Astrocyte of the cerebellum (primary cell): Measurements from ENCODE around the gene CSMD2.

Experiments used
- DNase-seq: peaks from one replicate; pipeline ENCODE4 v3.0.0-alpha.2; 2011; ENCODE audit warnings: low read depth
- H3K4me3 ChIP-seq: 2 replicates; pipeline ENCODE4 v1.5.1; 2011; ENCODE audit warnings: mild to moderate bottlenecking, low read depth, low read length, moderate library complexity
- in situ Hi-C: cut with HindIII; loops from 2 replicates; pipeline ENCODE4 v1.10.0; 2017; ENCODE audit warnings: low sequenced_read_pairs
- TF ChIP-seq, protein P1 (sequence below): IDR thresholded peaks from 2 replicates; pipeline ENCODE4 v1.5.1; 2012; ENCODE audit warnings: low read length, low read depth, moderate library complexity, mild to moderate bottlenecking; ENCODE audit errors: missing control alignments

The CSMD2 gene

DNA sequence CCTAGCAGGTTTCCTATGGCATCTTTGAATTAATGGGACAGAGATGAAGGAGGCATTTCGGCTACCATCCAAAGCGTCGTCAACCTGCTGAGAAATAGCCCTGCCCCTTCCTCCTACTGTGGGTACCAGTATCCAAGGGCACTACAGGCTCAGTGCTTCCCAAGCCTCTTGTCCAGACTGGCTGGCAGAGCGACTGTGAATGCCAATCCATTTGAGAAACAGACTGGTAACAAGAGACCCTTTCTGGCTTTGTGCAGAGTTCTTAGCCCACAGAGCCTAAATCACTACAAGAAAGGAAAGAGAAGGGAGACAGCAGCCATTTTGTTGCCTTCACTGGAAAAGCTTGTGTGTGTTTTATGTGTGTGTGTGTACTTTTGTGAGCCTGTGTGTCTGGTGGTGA is 185.7 kb downstream of the CSMD2 start:
- in situ Hi-C loops, result no loop called here
- DNase-seq, result no peak
- TF ChIP-seq, protein P1, sequence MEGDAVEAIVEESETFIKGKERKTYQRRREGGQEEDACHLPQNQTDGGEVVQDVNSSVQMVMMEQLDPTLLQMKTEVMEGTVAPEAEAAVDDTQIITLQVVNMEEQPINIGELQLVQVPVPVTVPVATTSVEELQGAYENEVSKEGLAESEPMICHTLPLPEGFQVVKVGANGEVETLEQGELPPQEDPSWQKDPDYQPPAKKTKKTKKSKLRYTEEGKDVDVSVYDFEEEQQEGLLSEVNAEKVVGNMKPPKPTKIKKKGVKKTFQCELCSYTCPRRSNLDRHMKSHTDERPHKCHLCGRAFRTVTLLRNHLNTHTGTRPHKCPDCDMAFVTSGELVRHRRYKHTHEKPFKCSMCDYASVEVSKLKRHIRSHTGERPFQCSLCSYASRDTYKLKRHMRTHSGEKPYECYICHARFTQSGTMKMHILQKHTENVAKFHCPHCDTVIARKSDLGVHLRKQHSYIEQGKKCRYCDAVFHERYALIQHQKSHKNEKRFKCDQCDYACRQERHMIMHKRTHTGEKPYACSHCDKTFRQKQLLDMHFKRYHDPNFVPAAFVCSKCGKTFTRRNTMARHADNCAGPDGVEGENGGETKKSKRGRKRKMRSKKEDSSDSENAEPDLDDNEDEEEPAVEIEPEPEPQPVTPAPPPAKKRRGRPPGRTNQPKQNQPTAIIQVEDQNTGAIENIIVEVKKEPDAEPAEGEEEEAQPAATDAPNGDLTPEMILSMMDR, result no peak
- H3K4me3 ChIP-seq, result no peak overlapping the region

DNA sequence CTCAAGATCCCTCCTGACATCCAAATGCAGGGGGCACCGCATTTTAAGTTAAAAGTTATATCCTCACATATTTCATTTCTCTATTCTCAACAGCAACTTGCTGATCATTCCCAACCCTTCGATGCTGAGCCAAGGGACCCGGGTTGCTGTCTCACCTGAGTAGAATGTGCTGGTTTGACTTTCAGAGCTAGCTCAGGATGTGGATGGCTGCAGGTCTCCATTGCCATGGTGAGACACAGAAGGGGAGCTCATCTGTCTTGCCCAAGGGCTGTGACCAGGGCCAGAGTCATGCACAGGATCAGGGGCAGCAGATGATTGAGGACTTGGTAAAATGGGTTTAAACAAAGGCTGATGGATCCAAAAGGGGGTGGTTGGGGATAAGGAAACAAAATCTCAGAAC is 189.1 kb downstream of the CSMD2 start:
- no peak overlapping the region for H3K4me3 ChIP-seq
- no peak for DNase-seq
- TF ChIP-seq, protein P1, result no peak
- in situ Hi-C loops, result no loop called here

DNA sequence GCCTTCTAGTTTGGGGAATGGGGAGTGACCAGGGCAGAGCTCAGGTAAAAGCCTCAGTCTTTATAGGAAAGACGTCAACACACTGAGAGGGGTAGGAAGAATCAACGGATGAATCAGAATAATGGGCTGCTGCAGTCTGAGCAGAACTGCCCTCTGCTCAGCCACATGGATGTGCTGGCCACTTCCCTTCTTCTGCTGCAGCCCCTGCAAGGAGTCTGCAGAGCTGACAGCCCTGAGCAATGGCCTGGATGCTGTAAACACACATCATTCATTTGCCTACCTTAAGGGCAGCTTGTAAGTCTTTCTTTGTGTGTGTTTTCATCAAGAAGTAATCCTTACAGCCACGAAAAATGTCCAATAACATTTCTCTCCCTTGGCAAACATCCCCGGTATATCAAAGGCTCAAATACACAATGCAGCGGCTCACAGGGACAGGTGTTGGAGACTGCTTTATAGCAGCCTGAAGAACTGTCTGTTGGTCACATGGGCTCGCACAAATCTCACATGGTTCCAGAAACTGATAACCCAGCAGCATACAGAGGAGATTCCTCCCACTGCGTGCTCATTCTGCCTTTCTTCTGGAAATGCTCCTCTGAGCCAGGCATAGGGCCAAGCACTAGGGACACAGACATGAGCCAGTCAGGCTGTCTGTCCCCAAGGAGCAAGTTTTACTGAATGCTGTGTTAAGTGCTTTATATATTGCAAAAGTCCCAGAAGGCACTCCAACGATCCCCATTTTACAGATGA is 191.1 kb downstream of the CSMD2 start:
- H3K4me3 ChIP-seq, result no peak overlapping the region
- in situ Hi-C loops, result no loop called here
- TF ChIP-seq, protein P1, result no peak
- DNase-seq, result no peak

DNA sequence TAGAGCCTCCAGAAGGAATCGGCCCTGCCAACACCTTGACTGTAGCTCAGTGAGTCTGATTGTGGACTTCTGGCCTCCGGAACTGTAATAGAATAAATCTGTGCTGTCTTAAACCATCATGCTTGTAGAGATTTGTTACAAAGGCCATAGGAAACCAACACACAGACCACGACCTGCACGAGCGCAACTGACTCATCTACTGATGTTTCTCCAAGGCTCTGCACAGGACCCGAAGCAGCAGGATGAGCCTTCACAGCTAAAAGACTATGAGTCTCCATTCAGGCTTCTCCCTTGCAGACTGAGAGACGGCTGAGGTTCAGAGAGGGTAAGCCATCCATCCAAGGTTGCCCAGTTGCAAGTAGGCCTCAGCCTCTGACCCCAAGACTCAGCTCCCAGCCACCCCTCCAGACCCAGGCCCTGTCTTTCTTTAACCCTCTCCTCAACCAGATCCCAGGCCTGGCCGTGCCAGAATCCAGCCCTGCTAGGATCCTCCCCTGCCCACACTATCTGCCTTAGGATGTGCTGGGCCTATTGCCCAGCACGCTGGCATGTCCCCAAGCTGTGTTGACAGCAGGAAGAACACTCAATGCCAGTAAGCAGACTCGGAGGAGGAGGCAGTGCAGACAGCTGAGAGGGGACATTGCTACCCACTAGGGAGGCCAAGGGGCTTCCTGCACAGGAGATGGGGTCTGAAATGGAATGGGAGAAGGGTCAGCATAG is 192.2 kb downstream of the CSMD2 start:
- no peak overlapping the region for H3K4me3 ChIP-seq
- no peak for DNase-seq
- TF ChIP-seq, protein P1, result no peak
- in situ Hi-C loops, result no loop called here

DNA sequence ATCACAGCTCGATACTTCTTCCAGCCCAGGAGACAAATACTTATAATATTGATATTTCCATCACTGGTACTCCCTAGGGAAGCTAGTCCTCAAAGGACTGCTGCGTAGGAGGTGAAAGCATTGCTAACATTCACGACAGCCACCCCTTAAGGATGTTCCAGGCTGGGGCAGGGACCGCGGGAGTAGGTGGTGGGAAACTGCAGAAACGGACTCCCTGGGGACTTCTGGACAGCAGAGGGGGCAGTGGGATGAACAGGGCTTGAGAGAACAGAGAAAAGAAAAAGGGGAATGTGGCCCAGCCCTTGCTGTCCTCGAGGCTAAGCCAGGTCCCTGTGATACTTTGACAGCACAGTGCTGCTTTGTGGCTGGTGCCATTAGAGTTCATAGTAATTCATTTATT is 193.1 kb downstream of the CSMD2 start:
- TF ChIP-seq, protein P1, result no peak
- no peak for DNase-seq
- no peak overlapping the region for H3K4me3 ChIP-seq
- in situ Hi-C loops, result no loop called here

DNA sequence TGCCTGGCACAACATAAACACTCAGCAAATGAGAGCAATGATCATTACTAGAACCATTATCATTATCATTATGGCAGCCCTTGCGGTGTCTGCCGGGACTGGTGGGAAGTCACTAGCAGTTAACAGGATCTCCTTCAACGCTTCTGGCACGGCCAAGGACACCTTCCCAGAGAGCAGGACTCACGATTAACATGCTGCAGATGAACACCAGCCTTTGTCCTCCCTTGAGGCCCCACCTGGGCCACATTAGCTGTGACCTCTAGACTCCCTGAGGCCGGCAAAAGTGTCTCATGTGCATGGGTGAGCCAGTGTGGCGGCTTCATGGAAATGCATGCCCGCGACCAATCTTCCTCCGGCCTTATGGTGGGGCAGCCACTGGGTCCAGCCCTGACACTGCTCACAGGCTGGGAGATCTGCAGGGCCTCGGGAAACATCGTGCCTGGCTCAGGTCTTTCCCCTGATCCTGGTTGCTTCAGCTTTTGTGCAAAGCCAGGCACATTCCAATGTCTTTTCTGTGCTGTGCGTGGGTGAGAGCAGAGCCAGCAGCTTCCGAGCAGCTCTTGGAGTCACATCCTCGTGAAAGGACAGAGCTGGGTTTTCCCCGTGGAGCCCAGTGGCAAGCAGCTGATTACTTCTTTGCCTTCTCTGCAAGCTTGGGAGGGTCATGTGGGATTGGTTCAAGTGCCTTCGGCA is 193.9 kb downstream of the CSMD2 start:
- TF ChIP-seq, protein P1, result no peak
- no peak for DNase-seq
- in situ Hi-C loops, result no loop called here
- no peak overlapping the region for H3K4me3 ChIP-seq
